Lower leg skin (tissue), 4 donors: ENCODE results near the gene HOXA13. TPM values are rescaled to one million over a fixed set of nuclear protein-coding genes. Genes with fewer than 3 reads are reported as not detected.
A peak's percentile ranks its signal among the peaks of the same experiment; 100 is the strongest.

Source experiments
- DNase-seq, 2 donors: peaks; one replicate each; pipeline ENCODE4 v3.0.0-alpha.2; 2019; ENCODE audit warnings: low spot score in 2 of 2
- H3K4me3 ChIP-seq: fragments of 200-600 bp; sonication (generic); 2 replicates; pipeline ENCODE4 v1.5.1; 2017; ENCODE audit warnings: mild to moderate bottlenecking, low read depth; ENCODE audit not compliant: poor library complexity, severe bottlenecking
- CTCF ChIP-seq, 3 donors: fragments of 450-650 bp; IDR thresholded peaks; one replicate each; pipeline ENCODE4 v1.5.1; 2016; ENCODE audit warnings: antibody characterized with exemption in 3 of 3, mild to moderate bottlenecking in 3 of 3, moderate library complexity in 2 of 3
- POLR2A ChIP-seq, 2 donors: fragments of 450-650 bp; IDR thresholded peaks; one replicate each; pipeline ENCODE4 v1.6.1; 2016 to 2017; ENCODE audit warnings: antibody characterized with exemption in 2 of 2, mild to moderate bottlenecking in 1 of 2, moderate library complexity in 1 of 2
- WGBS, 2 donors: methylation state at CpG; one replicate each; pipeline ENCODE4 v1.1.5; 2018; 5-methylcytosine and 5-hydroxymethylcytosine counted together
- intact Hi-C: fragments of 100-400 bp; cut with DNase I; formaldehyde crosslinking; loops from one replicate; pipeline ENCODE4 v1.15.0; 2023; ENCODE audit warnings: low total_unique reads
- total RNA-seq, 4 donors: library from RNA; depleted of rRNA; stranded (reverse); fragments of >200 nt; gene quantifications; one replicate each; pipeline ENCODE4 v1.1.0, GENCODE V29; 2016

The HOXA13 gene
- total RNA-seq, 4 donors from 2014 or later = 0.11 to 0.54 (median 0.27) TPM

GRCh38 chr7:27181795-27182275 lies 18.1 kb downstream of the HOXA13 start:
- peak in 1 of 2 donors; percentile 85 for DNase-seq
- TF ChIP-seq CTCF (IDR thresholded peaks at IDR 0.05) = no peak
- intact Hi-C loops = no loop called here
- no peak overlapping the region for H3K4me3 ChIP-seq
- whole genome bisulfite sequencing, 2 donors = 81% methylated on average over 4 of the region's 4 CpGs

DNA sequence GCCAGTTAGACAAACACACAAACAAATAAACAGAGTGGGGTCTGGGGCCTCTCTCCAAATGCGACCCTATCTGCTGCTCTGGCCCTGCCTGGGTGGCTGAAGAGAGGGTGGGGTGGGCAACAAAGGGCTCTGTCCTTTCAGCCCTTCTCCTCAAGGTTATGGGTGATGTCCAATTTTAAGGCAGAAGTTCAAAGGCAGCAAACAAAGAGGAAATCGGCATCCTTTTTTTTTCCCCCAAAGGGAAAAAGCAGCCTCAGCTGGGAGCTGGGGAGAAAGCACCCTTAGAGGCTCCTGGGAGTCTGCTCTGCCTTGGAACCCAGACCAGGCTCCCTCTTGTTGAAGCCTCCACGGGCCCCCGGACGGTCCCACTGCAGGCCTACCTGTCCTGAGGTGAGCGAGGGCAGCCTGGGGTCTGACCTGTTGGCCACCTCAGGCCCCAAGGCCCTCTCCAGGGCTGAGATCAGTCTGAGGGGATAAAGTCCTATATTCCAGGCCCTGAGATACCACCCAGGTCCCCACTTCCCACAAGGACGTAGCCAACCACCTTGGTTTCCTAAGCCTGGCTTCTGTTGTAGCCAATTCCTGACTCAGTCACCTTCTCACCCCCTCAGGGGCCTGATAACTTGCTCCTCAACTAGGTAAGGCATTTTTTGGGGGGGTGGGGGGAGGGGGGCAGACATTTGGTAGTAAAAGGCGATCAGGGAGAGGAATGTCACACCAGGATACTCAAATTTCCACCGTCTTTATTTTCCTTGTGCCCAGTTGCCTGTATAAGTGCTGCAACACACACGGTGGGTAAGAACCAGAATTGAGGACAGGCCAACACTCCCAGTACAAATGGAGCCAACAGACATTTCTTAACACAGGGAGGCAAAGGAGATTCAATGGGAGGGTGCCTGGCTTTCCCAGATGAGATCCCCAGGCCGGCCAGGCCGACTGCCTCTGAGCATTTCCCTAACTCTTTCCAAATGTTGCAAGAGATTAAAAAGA lies 19.2 kb downstream of the HOXA13 start:
- peak in 1 of 2 donors; percentile 86 for DNase-seq
- no peak overlapping the region for H3K4me3 ChIP-seq
- intact Hi-C loops = no loop called here
- 81 to 82% methylated on average over 12 of the region's 12 CpGs for WGBS, 2 donors
- no peak for TF ChIP-seq CTCF (IDR thresholded peaks at IDR 0.05)
- TF ChIP-seq POLR2A (IDR thresholded peaks at IDR 0.05) = no peak

- peak; percentile 69 to 95 for DNase-seq
- intact Hi-C loops = no loop called here
- H3K4me3 ChIP-seq = no peak overlapping the region
- TF ChIP-seq CTCF (IDR thresholded peaks at IDR 0.05) (peak in 1 of 3 donors; percentile 53), POLR2A (IDR thresholded peaks at IDR 0.05) (no peak)
- 23 to 24% methylated on average over 56 of the region's 56 CpGs for WGBS, 2 donors
Observed at GRCh38 chr7:27179503-27180430, 20.1 kb downstream of the HOXA13 start.

GRCh38 chr7:27179030-27179429 lies 20.9 kb downstream of the HOXA13 start:
- 57 to 59% methylated on average over 14 of the region's 14 CpGs for WGBS, 2 donors
- H3K4me3 ChIP-seq = no peak overlapping the region
- intact Hi-C loops = no loop called here
- peak in 1 of 2 donors; percentile 81 for DNase-seq
- TF ChIP-seq POLR2A (IDR thresholded peaks at IDR 0.05) (no peak), CTCF (IDR thresholded peaks at IDR 0.05) (no peak)

DNA sequence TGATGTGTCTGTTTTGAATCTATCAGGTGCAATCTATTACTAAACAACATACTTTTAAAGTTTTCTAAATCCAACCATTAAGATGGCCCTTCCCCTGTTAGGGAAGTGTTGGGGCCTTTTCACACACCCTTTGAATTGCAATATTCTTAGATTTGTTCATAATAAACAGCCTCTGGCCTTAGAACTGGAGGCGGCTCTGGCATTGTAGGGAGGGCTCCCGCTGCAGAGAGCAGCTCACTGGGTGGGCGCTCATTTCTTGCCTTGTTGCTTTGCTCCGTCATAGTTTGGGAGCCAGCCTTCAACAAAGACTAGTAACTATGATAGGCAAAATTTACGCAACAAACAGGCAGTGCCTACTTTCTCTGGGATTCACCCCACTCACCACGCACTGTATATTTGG lies 21.5 kb downstream of the HOXA13 start:
- TF ChIP-seq CTCF (IDR thresholded peaks at IDR 0.05) = no peak
- no peak for TF ChIP-seq POLR2A (IDR thresholded peaks at IDR 0.05)
- no peak overlapping the region for H3K4me3 ChIP-seq
- intact Hi-C loops = no loop called here
- 64 to 65% methylated on average over 6 of the region's 6 CpGs for WGBS, 2 donors
- DNase-seq = peak; percentile 47 to 88
